ENCODE measurements around the gene PRKCA. TPM values are rescaled to one million over a fixed set of nuclear protein-coding genes. Genes with fewer than 3 reads are reported as not detected.

Gene PRKCA
- polyA plus RNA-seq, 1 experiment: 66.8 TPM

GRCh38 chr17:66557200-66557599, 254.8 kb downstream of the PRKCA start:
- POLR2A ChIA-PET: no interaction called here
- Histone ChIP-seq H3K27me3 (ENCODE audit: control insufficient read depth, insufficient read depth, low read length) (no peaks in the 10 kb centered on the region), H3K4me3 (ENCODE audit: low read depth, low read length) (no peak overlapping the region), H3K9me3 (ENCODE audit: control insufficient read depth, insufficient read depth, low read length) (peaks cover 4% of the 10 kb centered on the region; the same call in 1 of the 2 replicates), H3K27ac (ENCODE audit: low read depth, low read length) (no peak overlapping the region)
- no peak for DNase-seq (ENCODE audit: low read depth, low spot score)
- CTCF ChIA-PET: no interaction called here
- no peak for TF ChIP-seq CTCF (IDR thresholded peaks at IDR 0.05; ENCODE audit: low read depth, low read length)

- no peak for DNase-seq (ENCODE audit: low read depth, low spot score)
- no peak overlapping the region for H3K4me3 ChIP-seq (ENCODE audit: low read depth, low read length)
- H3K9me3 ChIP-seq (ENCODE audit: control insufficient read depth, insufficient read depth, low read length): peaks cover 4% of the 10 kb centered on the region; the same call in 1 of the 2 replicates
- H3K27me3 ChIP-seq (ENCODE audit: control insufficient read depth, insufficient read depth, low read length): no peaks in the 10 kb centered on the region
- POLR2A ChIA-PET: no interaction called here
- no peak overlapping the region for H3K27ac ChIP-seq (ENCODE audit: low read depth, low read length)
- TF ChIP-seq CTCF (IDR thresholded peaks at IDR 0.05; ENCODE audit: low read depth, low read length): no peak
- CTCF ChIA-PET: no interaction called here
Observed at GRCh38 chr17:66557886-66558285, 255.5 kb downstream of the PRKCA start.

DNA sequence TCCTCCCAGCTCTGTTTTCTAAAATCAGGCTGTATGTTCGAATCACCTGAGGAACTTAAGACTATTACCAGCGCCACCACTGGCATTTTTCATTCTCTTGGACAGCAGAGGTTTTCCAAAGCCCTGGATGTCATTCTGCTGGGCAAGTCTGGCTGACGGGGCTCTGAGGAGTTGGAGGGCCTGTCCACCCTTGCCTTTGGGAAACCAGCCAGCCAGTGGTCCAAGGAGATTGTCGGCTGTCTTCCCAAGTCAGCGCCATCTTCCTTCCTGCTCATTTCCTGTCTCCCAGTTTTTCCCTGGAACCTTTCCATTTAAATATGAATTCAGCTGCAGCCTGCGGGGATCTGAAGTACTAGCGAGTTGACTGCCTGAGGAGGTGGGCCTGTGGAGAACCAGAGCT, 258.3 kb downstream of the PRKCA start:
- DNase-seq (ENCODE audit: low read depth, low spot score): no peak
- H3K27me3 ChIP-seq (ENCODE audit: control insufficient read depth, insufficient read depth, low read length): no peaks in the 10 kb centered on the region
- POLR2A ChIA-PET: no interaction called here
- no peak overlapping the region for H3K27ac ChIP-seq (ENCODE audit: low read depth, low read length)
- H3K4me3 ChIP-seq (ENCODE audit: low read depth, low read length): no peak overlapping the region
- TF ChIP-seq CTCF (IDR thresholded peaks at IDR 0.05; ENCODE audit: low read depth, low read length): no peak
- peaks cover 4% of the 10 kb centered on the region; the same call in 1 of the 2 replicates for H3K9me3 ChIP-seq (ENCODE audit: control insufficient read depth, insufficient read depth, low read length)
- CTCF ChIA-PET: no interaction called here

DNA sequence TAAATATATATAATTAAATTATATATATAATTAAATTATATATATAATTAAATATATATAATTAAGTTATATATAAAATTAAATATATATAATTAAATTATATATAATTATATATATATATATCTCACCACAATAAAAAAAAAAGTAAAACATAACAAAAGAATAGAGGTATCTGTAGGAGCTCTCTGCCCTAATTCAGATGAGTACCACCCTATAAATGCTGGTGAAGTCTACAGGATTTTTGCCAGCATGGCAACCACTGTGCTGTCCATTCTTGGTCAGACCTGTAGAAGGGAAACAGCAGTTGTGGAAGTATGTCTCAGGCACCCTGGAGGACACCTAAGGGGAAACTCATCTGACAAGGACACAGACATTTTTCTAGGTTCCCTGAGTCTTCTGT, 259.7 kb downstream of the PRKCA start:
- no peak overlapping the region for H3K4me3 ChIP-seq (ENCODE audit: low read depth, low read length)
- no peaks in the 10 kb centered on the region for H3K27me3 ChIP-seq (ENCODE audit: control insufficient read depth, insufficient read depth, low read length)
- TF ChIP-seq CTCF (IDR thresholded peaks at IDR 0.05; ENCODE audit: low read depth, low read length): no peak
- CTCF ChIA-PET: no interaction called here
- no peak overlapping the region for H3K27ac ChIP-seq (ENCODE audit: low read depth, low read length)
- H3K9me3 ChIP-seq (ENCODE audit: control insufficient read depth, insufficient read depth, low read length): peaks cover 4% of the 10 kb centered on the region; the same call in 1 of the 2 replicates
- DNase-seq (ENCODE audit: low read depth, low spot score): no peak
- POLR2A ChIA-PET: no interaction called here

- ChIA-PET POLR2A (no interaction called here), CTCF (interaction anchor here (2.8 kb wide), 1 partner anchor 310 kb away, joined by 9 read pairs; no protein-coding TSS in a partner anchor)
- Histone ChIP-seq H3K27ac (ENCODE audit: low read depth, low read length) (no peak overlapping the region), H3K9me3 (ENCODE audit: control insufficient read depth, insufficient read depth, low read length) (peaks cover 4% of the 10 kb centered on the region; the same call in 1 of the 2 replicates), H3K4me3 (ENCODE audit: low read depth, low read length) (no peak overlapping the region), H3K27me3 (ENCODE audit: control insufficient read depth, insufficient read depth, low read length) (no peaks in the 10 kb centered on the region)
- no peak for DNase-seq (ENCODE audit: low read depth, low spot score)
- no peak for TF ChIP-seq CTCF (IDR thresholded peaks at IDR 0.05; ENCODE audit: low read depth, low read length)
Observed at GRCh38 chr17:66564992-66565465, 262.6 kb downstream of the PRKCA start.
